DOHH2 (cell line): ENCODE results near the gene FANCC.

Experiments used
- H3F3A ChIP-seq: fragments of 200-600 bp; sonication (generic), shearing (Covaris generic); 2 replicates; pipeline ENCODE4 v1.6.0; 2016; ENCODE audit warnings: antibody characterized with exemption, mild to moderate bottlenecking; ENCODE audit not compliant: control insufficient read depth, insufficient read depth
- H3K27ac ChIP-seq: fragments of 200-600 bp; sonication (generic); 2 replicates; pipeline ENCODE4 v1.5.1; 2014; ENCODE audit warnings: low read depth, mild to moderate bottlenecking, low read length, moderate library complexity
- H3K27me3 ChIP-seq: fragments of 200-600 bp; sonication (generic); 2 replicates; pipeline ENCODE4 v1.6.1; 2014; ENCODE audit warnings: mild to moderate bottlenecking, low read length, mixed read lengths; ENCODE audit not compliant: control insufficient read depth
- H3K36me3 ChIP-seq: fragments of 200-600 bp; sonication (generic); 2 replicates; pipeline ENCODE4 v1.6.1; 2014; ENCODE audit warnings: mild to moderate bottlenecking, low read length, moderate library complexity, mixed read lengths; ENCODE audit not compliant: control insufficient read depth
- H3K4me1 ChIP-seq: fragments of 200-600 bp; sonication (generic); 2 replicates; pipeline ENCODE4 v1.6.1; 2014; ENCODE audit warnings: mild to moderate bottlenecking, low read length, mixed read lengths; ENCODE audit not compliant: control insufficient read depth
- H3K4me2 ChIP-seq: fragments of 200-600 bp; sonication (generic); 2 replicates; pipeline ENCODE4 v1.6.0; 2014; ENCODE audit warnings: mild to moderate bottlenecking, low read length, moderate library complexity
- H3K4me3 ChIP-seq: fragments of 200-600 bp; sonication (generic); 2 replicates; pipeline ENCODE4 v1.5.1; 2014; ENCODE audit warnings: mild to moderate bottlenecking, low read length, mixed read lengths
- H3K79me2 ChIP-seq: fragments of 200-600 bp; sonication (generic); 2 replicates; pipeline ENCODE4 v1.6.1; 2014; ENCODE audit warnings: mild to moderate bottlenecking, low read length, mixed read lengths; ENCODE audit not compliant: control insufficient read depth
- H3K9me2 ChIP-seq: fragments of 200-600 bp; sonication (generic); replicated peaks from 2 replicates; pipeline ENCODE4 v1.6.1; 2014; ENCODE audit warnings: mild to moderate bottlenecking, low read length, mixed read lengths; ENCODE audit not compliant: control insufficient read depth
- H3K9me3 ChIP-seq: fragments of 200-600 bp; sonication (generic); 2 replicates; pipeline ENCODE4 v1.6.1; 2014; ENCODE audit warnings: antibody characterized with exemption, low read length, mixed read lengths; ENCODE audit not compliant: control insufficient read depth, insufficient read depth
- H4K20me1 ChIP-seq: fragments of 200-600 bp; sonication (generic); 2 replicates; pipeline ENCODE4 v1.6.0; 2014; ENCODE audit warnings: low read depth, mild to moderate bottlenecking, antibody characterized with exemption, low read length, moderate library complexity; ENCODE audit not compliant: control insufficient read depth, insufficient read depth
- CTCF ChIP-seq: fragments of 200-600 bp; sonication (generic); IDR thresholded peaks from one replicate; pipeline ENCODE4 v1.5.1; 2014; ENCODE audit warnings: antibody characterized with exemption, mild to moderate bottlenecking, low read depth, low read length; ENCODE audit not compliant: poor library complexity, severe bottlenecking
- EZH2phosphoT487 ChIP-seq: fragments of 200-600 bp; sonication (generic); IDR thresholded peaks from 2 replicates; pipeline ENCODE4 v1.6.1; 2017; ENCODE audit warnings: borderline replicate concordance, mild to moderate bottlenecking, antibody characterized with exemption, low read length, moderate library complexity, mixed read lengths

FANCC gene

GRCh38 chr9:95246547-95246946 is 71.0 kb downstream of the FANCC start:
- Histone ChIP-seq H3K4me2 (no peak overlapping the region), H4K20me1 (no peaks in the 10 kb centered on the region), H3K27ac (no peak overlapping the region), H3K4me1 (peaks cover 7% of the 10 kb centered on the region), H3K27me3 (no peaks in the 10 kb centered on the region), H3K4me3 (no peak overlapping the region), H3K9me3 (no peaks in the 10 kb centered on the region), H3K79me2 (no peaks in the 10 kb centered on the region), H3K36me3 (peaks cover 18% of the 10 kb centered on the region), H3F3A (no peaks in the 10 kb centered on the region), H3K9me2 (no peaks in the 10 kb centered on the region)
- TF ChIP-seq CTCF (no peak), EZH2phosphoT487 (no peak)

GRCh38 chr9:95242613-95243012 is 74.9 kb downstream of the FANCC start:
- no peaks in the 10 kb centered on the region for H3F3A ChIP-seq
- no peaks in the 10 kb centered on the region for H3K9me2 ChIP-seq
- H3K27me3 ChIP-seq = no peaks in the 10 kb centered on the region
- TF ChIP-seq CTCF = no peak
- TF ChIP-seq EZH2phosphoT487 = no peak
- H3K4me3 ChIP-seq = no peak overlapping the region
- no peak overlapping the region for H3K4me2 ChIP-seq
- H3K79me2 ChIP-seq = no peaks in the 10 kb centered on the region
- no peak overlapping the region for H3K27ac ChIP-seq
- H3K9me3 ChIP-seq = no peaks in the 10 kb centered on the region
- no peaks in the 10 kb centered on the region for H4K20me1 ChIP-seq
- no peaks in the 10 kb centered on the region for H3K4me1 ChIP-seq
- peaks cover 14% of the 10 kb centered on the region for H3K36me3 ChIP-seq

GRCh38 chr9:95239071-95239470 is 78.4 kb downstream of the FANCC start:
- no peaks in the 10 kb centered on the region for H3F3A ChIP-seq
- no peak overlapping the region for H3K27ac ChIP-seq
- H4K20me1 ChIP-seq = no peaks in the 10 kb centered on the region
- H3K27me3 ChIP-seq = no peaks in the 10 kb centered on the region
- TF ChIP-seq CTCF (no peak), EZH2phosphoT487 (no peak)
- H3K36me3 ChIP-seq = 0 out of 2 replicates have a peak, but pooled peaks cover 3% of the 10 kb centered on the region
- H3K79me2 ChIP-seq = no peaks in the 10 kb centered on the region
- H3K4me2 ChIP-seq = no peak overlapping the region
- no peaks in the 10 kb centered on the region for H3K4me1 ChIP-seq
- H3K9me2 ChIP-seq = no peaks in the 10 kb centered on the region
- no peak overlapping the region for H3K4me3 ChIP-seq
- no peaks in the 10 kb centered on the region for H3K9me3 ChIP-seq

- Histone ChIP-seq H3K27me3 (no peaks in the 10 kb centered on the region), H4K20me1 (no peaks in the 10 kb centered on the region), H3K79me2 (no peaks in the 10 kb centered on the region), H3K4me1 (no peaks in the 10 kb centered on the region), H3K4me2 (no peak overlapping the region), H3F3A (no peaks in the 10 kb centered on the region), H3K9me2 (no peaks in the 10 kb centered on the region), H3K36me3 (peaks cover 6% of the 10 kb centered on the region; the same call in 1 of the 2 replicates), H3K9me3 (no peaks in the 10 kb centered on the region), H3K4me3 (no peak overlapping the region), H3K27ac (no peak overlapping the region)
- TF ChIP-seq CTCF (no peak), EZH2phosphoT487 (no peak)
Observed at GRCh38 chr9:95237336-95237735, 80.2 kb downstream of the FANCC start.
